NCI-H1436 (cell line): ENCODE results near the gene SMAD7.

Experiments used
- DNase-seq: peaks from one replicate; lab custom pipeline; 2025; lab: John Stamatoyannopoulos, UW

The SMAD7 gene

GRCh38 chr18:48893608-48894600 lies 56.9 kb downstream of the SMAD7 start:
- DNase-seq: peak; percentile 66

GRCh38 chr18:48893061-48893607 lies 57.6 kb downstream of the SMAD7 start:
- no peak for DNase-seq

GRCh38 chr18:48892146-48892855 lies 58.5 kb downstream of the SMAD7 start:
- no peak for DNase-seq

- no peak for DNase-seq
These were observed 59.0 kb downstream of the SMAD7 start for GRCh38 chr18:48891721-48892120.

GRCh38 chr18:48889981-48890762 lies 60.6 kb downstream of the SMAD7 start:
- no peak for DNase-seq

- DNase-seq: no peak
These were observed 61.4 kb downstream of the SMAD7 start for GRCh38 chr18:48889115-48889941.

- no peak for DNase-seq
These were observed 62.0 kb downstream of the SMAD7 start for GRCh38 chr18:48888773-48889080.

GRCh38 chr18:48887905-48888772 lies 62.6 kb downstream of the SMAD7 start:
- DNase-seq: no peak

GRCh38 chr18:48887294-48887904 lies 63.4 kb downstream of the SMAD7 start:
- DNase-seq: no peak

GRCh38 chr18:48886520-48887293 lies 64.1 kb downstream of the SMAD7 start:
- no peak for DNase-seq

- no peak for DNase-seq
These were observed 64.8 kb downstream of the SMAD7 start for GRCh38 chr18:48885924-48886400.

GRCh38 chr18:48885266-48885923 lies 65.4 kb downstream of the SMAD7 start:
- DNase-seq: no peak

- DNase-seq: no peak
These were observed 66.0 kb downstream of the SMAD7 start for GRCh38 chr18:48884771-48885170.

GRCh38 chr18:48884306-48884705 lies 66.5 kb downstream of the SMAD7 start:
- no peak for DNase-seq

GRCh38 chr18:48882379-48882778 lies 68.4 kb downstream of the SMAD7 start:
- no peak for DNase-seq

- no peak for DNase-seq
These were observed 69.8 kb downstream of the SMAD7 start for GRCh38 chr18:48880931-48881330.

- DNase-seq: no peak
These were observed 71.7 kb downstream of the SMAD7 start for GRCh38 chr18:48879008-48879431.

- DNase-seq: no peak
These were observed 72.3 kb downstream of the SMAD7 start for GRCh38 chr18:48878471-48878870.
